ENCODE measurements around the gene UNC5C.

DNA sequence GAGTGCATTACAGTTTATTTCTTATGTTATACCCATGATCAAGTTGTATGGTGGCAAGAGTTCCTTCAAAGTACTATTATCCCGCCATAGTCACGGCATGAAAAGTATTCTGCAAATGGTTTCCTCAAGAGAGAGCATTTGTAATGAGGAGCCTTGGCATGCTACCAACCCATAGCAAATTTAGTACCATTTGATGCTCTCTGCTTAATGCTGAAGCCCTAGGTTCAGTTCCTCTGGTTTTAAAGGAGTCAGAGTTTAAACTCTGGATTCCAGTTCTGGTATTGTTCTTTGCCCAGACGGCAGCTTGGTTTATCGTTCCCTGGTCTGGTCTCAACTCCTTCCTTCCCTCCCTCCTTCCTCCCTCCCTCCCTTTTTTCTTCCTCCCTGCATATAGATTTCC lies 419.7 kb downstream of the UNC5C start:
- TF ChIP-seq, protein P1, sequence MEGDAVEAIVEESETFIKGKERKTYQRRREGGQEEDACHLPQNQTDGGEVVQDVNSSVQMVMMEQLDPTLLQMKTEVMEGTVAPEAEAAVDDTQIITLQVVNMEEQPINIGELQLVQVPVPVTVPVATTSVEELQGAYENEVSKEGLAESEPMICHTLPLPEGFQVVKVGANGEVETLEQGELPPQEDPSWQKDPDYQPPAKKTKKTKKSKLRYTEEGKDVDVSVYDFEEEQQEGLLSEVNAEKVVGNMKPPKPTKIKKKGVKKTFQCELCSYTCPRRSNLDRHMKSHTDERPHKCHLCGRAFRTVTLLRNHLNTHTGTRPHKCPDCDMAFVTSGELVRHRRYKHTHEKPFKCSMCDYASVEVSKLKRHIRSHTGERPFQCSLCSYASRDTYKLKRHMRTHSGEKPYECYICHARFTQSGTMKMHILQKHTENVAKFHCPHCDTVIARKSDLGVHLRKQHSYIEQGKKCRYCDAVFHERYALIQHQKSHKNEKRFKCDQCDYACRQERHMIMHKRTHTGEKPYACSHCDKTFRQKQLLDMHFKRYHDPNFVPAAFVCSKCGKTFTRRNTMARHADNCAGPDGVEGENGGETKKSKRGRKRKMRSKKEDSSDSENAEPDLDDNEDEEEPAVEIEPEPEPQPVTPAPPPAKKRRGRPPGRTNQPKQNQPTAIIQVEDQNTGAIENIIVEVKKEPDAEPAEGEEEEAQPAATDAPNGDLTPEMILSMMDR (IDR thresholded peaks at IDR 0.05), result no peak
- no peak for TF ChIP-seq EP300 (IDR thresholded peaks at IDR 0.05)
